Thoracic aorta (tissue), 2 donors: ENCODE measurements around the gene VSX1. TPM values are rescaled to one million over a fixed set of nuclear protein-coding genes. Genes with fewer than 3 reads are reported as not detected.

Experiments used
- ATAC-seq: fragments of 150-250 bp; one replicate; pipeline ENCODE4 v1.8.0; 2017; ENCODE audit warnings: low read depth; ENCODE audit not compliant: insufficient number of reproducible peaks, low FRiP score
- DNase-seq: peaks from one replicate; pipeline ENCODE4 v3.0.0-alpha.2; 2020; ENCODE audit warnings: low spot score
- H3K27ac ChIP-seq, 2 donors: fragments of 200-600 bp; sonication (generic); 1 replicate in 1 of 2; 2 replicates in 1 of 2; pipeline ENCODE4 v1.5.1; 2016; ENCODE audit warnings: mild to moderate bottlenecking in 2 of 2, moderate library complexity in 2 of 2
- H3K27me3 ChIP-seq: fragments of 200-600 bp; sonication (generic); replicated peaks from 2 replicates; pipeline ENCODE4 v1.6.0; 2016; ENCODE audit warnings: mild to moderate bottlenecking; ENCODE audit not compliant: insufficient read depth
- H3K36me3 ChIP-seq: fragments of 200-600 bp; sonication (generic); one replicate; pipeline ENCODE4 v1.5.1; 2016
- H3K4me1 ChIP-seq, 2 donors: fragments of 200-600 bp; sonication (generic); 1 replicate in 1 of 2; 2 replicates in 1 of 2; pipeline versions ENCODE4 v1.5.1 to v1.6.0; 2016; ENCODE audit warnings: low read depth in 2 of 2, mild to moderate bottlenecking in 1 of 2; ENCODE audit not compliant: control insufficient read depth in 1 of 2
- H3K4me3 ChIP-seq: fragments of 200-600 bp; sonication (generic); 2 replicates; pipeline ENCODE4 v1.5.1; 2016; ENCODE audit warnings: mild to moderate bottlenecking
- H3K9me3 ChIP-seq: fragments of 200-600 bp; sonication (generic); 2 replicates; pipeline ENCODE4 v1.5.1; 2016
- total RNA-seq, 2 donors: library from RNA; depleted of rRNA; stranded (reverse); fragments of >200 nt; gene quantifications; one replicate each; pipeline versions ENCODE4 v1.1.0 to v1.2.3, GENCODE V29; 2016
- TF ChIP-seq, protein P1 (sequence below): fragments of 200-600 bp; sonication (generic); IDR thresholded peaks from one replicate; pipeline ENCODE4 v1.5.1; 2019; ENCODE audit warnings: antibody characterized with exemption

VSX1 gene
- total RNA-seq, 2 donors from 2014 or later = not detected

DNA sequence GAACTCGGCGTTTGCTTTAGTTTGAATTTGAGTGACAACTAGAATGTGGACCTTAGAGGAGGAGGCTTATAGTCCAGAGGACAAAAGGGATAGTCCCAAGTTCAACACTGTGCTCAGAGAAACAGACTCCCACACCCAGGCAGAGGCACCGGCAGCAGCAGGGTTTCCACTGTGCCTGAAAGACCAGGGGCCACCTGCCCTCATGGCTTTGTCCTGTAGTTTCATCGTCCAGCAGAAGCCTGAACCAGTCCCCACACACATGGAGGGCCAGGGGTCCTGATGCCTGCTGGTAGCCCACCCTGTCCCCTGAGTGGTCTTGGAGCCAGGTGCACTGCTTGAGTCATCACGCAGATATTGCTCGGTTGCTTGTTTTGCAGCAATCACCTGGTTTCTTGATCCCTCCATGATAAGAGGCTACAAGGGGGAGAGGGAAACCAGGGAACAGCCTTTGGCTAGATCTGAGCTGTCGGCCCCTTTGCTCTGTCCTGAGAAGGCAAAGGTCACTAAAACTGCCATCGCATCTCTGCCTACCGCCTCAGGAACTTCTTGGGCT is 16.8 kb downstream of the VSX1 start:
- no peak for DNase-seq
- H3K27ac ChIP-seq = no peak overlapping the region
- ATAC-seq = no peak
- TF ChIP-seq, protein P1, sequence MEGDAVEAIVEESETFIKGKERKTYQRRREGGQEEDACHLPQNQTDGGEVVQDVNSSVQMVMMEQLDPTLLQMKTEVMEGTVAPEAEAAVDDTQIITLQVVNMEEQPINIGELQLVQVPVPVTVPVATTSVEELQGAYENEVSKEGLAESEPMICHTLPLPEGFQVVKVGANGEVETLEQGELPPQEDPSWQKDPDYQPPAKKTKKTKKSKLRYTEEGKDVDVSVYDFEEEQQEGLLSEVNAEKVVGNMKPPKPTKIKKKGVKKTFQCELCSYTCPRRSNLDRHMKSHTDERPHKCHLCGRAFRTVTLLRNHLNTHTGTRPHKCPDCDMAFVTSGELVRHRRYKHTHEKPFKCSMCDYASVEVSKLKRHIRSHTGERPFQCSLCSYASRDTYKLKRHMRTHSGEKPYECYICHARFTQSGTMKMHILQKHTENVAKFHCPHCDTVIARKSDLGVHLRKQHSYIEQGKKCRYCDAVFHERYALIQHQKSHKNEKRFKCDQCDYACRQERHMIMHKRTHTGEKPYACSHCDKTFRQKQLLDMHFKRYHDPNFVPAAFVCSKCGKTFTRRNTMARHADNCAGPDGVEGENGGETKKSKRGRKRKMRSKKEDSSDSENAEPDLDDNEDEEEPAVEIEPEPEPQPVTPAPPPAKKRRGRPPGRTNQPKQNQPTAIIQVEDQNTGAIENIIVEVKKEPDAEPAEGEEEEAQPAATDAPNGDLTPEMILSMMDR = no peak
- peaks cover 0 to 19% of the 10 kb centered on the region in 2 donors for H3K4me1 ChIP-seq
- H3K36me3 ChIP-seq = no peaks in the 10 kb centered on the region
- H3K4me3 ChIP-seq = no peak overlapping the region
- no peaks in the 10 kb centered on the region for H3K27me3 ChIP-seq
- H3K9me3 ChIP-seq = no peaks in the 10 kb centered on the region

DNA sequence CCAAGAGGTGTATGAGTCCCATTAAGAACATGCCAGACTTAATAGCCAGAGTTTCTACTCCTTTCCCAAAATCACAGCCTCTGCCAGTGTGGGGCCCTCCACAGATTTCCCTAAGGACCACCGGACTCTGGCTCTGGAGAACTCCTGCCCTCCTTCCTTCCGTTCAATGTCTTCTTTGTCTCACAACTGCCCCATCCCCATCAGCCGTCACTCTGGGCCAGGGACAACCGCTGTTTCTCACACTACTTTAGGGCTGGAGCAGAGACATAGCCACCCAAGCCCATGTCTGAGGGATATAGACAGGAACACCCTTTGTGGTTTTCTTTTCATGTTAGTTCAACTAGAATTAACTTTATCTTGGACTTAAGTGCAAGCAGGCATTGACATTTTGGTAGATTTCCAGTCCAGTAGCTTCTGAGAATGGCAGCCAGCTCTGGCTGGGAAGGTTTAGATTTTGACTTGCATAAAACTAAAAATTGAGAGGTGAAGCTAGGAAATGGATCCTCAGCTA is 17.3 kb downstream of the VSX1 start:
- no peaks in the 10 kb centered on the region for H3K9me3 ChIP-seq
- no peaks in the 10 kb centered on the region for H3K27me3 ChIP-seq
- H3K4me3 ChIP-seq = no peak overlapping the region
- no peak overlapping the region for H3K27ac ChIP-seq
- DNase-seq = no peak
- ATAC-seq = no peak
- TF ChIP-seq, protein P1 = no peak
- no peaks in the 10 kb centered on the region for H3K36me3 ChIP-seq
- peaks cover 0 to 19% of the 10 kb centered on the region in 2 donors for H3K4me1 ChIP-seq

DNA sequence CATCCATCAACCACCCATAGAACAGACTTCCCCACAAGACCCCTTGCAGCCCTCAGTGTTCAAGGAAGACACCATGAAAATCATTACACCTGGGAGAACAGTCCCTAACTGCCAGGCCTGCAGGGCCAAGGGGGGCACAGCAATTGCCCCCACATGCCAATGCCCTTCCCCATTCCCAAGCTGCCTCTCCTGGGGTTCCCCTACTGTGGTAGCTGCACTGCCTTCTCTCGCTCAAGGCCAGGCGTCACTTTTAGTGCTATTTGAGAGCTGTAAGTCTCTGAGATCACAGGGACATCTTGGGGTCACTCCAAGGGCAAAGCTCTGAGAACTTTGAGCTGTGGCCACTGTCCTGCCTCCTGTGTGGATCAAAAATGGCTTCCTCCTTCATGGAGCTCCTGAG is 18.0 kb downstream of the VSX1 start:
- no peaks in the 10 kb centered on the region for H3K36me3 ChIP-seq
- no peaks in the 10 kb centered on the region for H3K27me3 ChIP-seq
- DNase-seq (no peak), ATAC-seq (no peak)
- H3K4me3 ChIP-seq = no peak overlapping the region
- no peaks in the 10 kb centered on the region for H3K9me3 ChIP-seq
- H3K4me1 ChIP-seq = peaks cover 2 to 24% of the 10 kb centered on the region in 2 donors
- TF ChIP-seq, protein P1 = no peak
- H3K27ac ChIP-seq = no peak overlapping the region

DNA sequence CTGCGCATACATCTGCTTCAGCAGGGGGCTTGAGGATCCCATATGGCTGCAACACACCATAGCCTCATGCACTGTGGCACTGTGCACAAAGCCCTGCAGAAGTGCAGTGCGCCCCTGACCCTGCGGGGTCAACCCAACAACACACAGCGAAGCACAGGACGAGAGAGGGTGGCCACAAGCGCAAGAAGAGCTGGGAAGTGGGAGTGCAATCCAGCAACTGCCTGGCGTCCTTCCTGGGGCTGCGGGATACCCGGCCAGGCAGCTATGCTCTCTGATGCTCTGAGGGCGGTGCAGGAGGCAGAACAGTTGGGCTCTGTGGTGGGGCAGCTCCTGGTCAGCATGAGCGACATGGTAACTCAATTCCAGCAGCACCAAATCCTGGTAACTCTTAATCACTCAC is 18.4 kb downstream of the VSX1 start:
- Histone ChIP-seq H3K4me1 (peaks cover 6 to 28% of the 10 kb centered on the region in 2 donors), H3K27me3 (no peaks in the 10 kb centered on the region), H3K4me3 (no peak overlapping the region), H3K9me3 (no peaks in the 10 kb centered on the region), H3K27ac (no peak overlapping the region), H3K36me3 (no peaks in the 10 kb centered on the region)
- TF ChIP-seq, protein P1 = no peak
- ATAC-seq (no peak), DNase-seq (no peak)

DNA sequence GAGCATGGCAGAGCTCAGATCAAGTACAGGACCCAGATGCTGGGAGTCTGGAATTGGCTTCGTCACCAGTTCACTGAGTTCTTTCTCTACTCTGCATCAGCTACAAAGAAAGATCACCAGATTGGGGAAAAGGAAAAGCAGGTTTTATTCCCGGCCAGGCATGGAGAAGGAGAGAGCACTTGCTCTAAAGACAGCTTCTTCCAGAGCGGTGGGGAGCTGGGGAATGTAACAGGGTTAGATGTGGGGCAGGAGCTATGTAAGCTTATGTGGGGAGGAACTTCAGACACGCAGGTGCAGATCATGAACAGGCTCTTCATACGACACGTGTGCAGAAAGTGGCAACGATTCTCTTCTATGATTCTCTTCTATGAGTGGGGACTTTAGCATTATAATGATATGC is 19.1 kb downstream of the VSX1 start:
- Histone ChIP-seq H3K4me3 (no peak overlapping the region), H3K9me3 (no peaks in the 10 kb centered on the region), H3K4me1 (peaks cover 6 to 29% of the 10 kb centered on the region in 2 donors), H3K27ac (no peak overlapping the region), H3K27me3 (no peaks in the 10 kb centered on the region), H3K36me3 (no peaks in the 10 kb centered on the region)
- TF ChIP-seq, protein P1 = no peak
- no peak for DNase-seq
- no peak for ATAC-seq
